DND-41 (cell line): ENCODE results near the gene SNAPC3.

Experiments used
- EZH2 ChIP-seq: IDR thresholded peaks from 3 replicates; pipeline ENCODE4 v1.6.1; 2012; ENCODE audit warnings: borderline replicate concordance, low read depth, mild to moderate bottlenecking, moderate library complexity, low read length, inconsistent platforms; ENCODE audit not compliant: severe bottlenecking
- TF ChIP-seq, protein P1 (sequence below): IDR thresholded peaks from 2 replicates; pipeline ENCODE4 v1.5.1; 2012; ENCODE audit warnings: borderline replicate concordance, low read length, moderate library complexity, mild to moderate bottlenecking; ENCODE audit not compliant: poor library complexity, severe bottlenecking; ENCODE audit errors: extremely low read depth

DNA sequence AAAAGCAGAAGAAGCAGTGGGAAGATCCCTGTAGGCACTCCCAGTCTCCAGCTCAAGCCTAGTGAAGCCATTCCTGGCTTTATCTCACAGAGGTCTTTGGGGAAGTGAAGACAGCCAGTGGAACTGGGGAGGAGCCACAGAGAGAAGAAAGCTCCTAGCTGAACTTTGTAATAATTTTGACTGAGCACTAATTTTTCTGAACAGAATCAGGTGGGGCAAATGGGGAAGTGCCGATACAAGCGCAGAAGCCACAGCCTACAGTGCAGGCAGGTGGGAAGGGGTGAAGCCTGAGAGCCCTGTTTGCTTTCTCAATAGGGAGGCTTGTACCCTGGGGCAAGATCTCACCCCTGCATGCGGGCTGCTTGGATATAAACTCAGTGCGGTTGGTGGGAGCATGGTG is 48.4 kb upstream of the SNAPC3 start:
- TF ChIP-seq, protein P1, sequence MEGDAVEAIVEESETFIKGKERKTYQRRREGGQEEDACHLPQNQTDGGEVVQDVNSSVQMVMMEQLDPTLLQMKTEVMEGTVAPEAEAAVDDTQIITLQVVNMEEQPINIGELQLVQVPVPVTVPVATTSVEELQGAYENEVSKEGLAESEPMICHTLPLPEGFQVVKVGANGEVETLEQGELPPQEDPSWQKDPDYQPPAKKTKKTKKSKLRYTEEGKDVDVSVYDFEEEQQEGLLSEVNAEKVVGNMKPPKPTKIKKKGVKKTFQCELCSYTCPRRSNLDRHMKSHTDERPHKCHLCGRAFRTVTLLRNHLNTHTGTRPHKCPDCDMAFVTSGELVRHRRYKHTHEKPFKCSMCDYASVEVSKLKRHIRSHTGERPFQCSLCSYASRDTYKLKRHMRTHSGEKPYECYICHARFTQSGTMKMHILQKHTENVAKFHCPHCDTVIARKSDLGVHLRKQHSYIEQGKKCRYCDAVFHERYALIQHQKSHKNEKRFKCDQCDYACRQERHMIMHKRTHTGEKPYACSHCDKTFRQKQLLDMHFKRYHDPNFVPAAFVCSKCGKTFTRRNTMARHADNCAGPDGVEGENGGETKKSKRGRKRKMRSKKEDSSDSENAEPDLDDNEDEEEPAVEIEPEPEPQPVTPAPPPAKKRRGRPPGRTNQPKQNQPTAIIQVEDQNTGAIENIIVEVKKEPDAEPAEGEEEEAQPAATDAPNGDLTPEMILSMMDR, result no peak
- no peak for TF ChIP-seq EZH2
